AG10803 (cell line): ENCODE measurements around the gene GCA.

Experiments
- DNase-seq: peaks from one replicate; pipeline ENCODE4 v3.0.0; 2010; ENCODE audit warnings: low read depth
- H3K4me3 ChIP-seq: 2 replicates; pipeline ENCODE4 v1.5.1; 2011; ENCODE audit warnings: mild to moderate bottlenecking, low read length, control low read depth
- TF ChIP-seq, protein P1 (sequence below): conservative IDR thresholded peaks from 2 replicates; pipeline ENCODE4 v1.5.1; 2011; ENCODE audit warnings: mild to moderate bottlenecking, low read length, control low read depth, inconsistent platforms

The GCA gene

DNA sequence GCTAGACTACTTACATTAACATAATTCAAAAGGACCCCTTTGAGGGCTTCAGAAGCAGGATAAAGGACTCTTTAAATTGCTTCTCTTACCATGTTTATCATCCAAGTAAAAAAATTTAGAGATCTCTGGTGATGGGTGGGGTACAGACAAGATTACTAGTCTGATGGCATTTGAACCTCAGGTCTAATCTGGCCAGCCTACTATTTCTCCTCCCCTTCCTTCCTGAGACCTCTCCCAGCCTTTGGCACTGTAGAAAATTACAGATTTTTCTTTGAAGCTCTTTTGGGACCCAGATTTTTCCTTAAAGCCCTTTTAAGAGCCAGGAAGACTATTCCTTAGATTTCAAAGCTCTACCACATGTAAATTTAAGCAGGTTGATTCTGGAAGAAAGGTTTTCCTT is 28.9 kb downstream of the GCA start:
- DNase-seq: no peak
- H3K4me3 ChIP-seq: no peak overlapping the region
- TF ChIP-seq, protein P1, sequence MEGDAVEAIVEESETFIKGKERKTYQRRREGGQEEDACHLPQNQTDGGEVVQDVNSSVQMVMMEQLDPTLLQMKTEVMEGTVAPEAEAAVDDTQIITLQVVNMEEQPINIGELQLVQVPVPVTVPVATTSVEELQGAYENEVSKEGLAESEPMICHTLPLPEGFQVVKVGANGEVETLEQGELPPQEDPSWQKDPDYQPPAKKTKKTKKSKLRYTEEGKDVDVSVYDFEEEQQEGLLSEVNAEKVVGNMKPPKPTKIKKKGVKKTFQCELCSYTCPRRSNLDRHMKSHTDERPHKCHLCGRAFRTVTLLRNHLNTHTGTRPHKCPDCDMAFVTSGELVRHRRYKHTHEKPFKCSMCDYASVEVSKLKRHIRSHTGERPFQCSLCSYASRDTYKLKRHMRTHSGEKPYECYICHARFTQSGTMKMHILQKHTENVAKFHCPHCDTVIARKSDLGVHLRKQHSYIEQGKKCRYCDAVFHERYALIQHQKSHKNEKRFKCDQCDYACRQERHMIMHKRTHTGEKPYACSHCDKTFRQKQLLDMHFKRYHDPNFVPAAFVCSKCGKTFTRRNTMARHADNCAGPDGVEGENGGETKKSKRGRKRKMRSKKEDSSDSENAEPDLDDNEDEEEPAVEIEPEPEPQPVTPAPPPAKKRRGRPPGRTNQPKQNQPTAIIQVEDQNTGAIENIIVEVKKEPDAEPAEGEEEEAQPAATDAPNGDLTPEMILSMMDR: no peak

- no peak overlapping the region for H3K4me3 ChIP-seq
- TF ChIP-seq, protein P1: no peak
- DNase-seq: no peak
Observed at GRCh38 chr2:162379719-162380580, 36.0 kb downstream of the GCA start.

- H3K4me3 ChIP-seq: no peak overlapping the region
- no peak for DNase-seq
- TF ChIP-seq, protein P1: no peak
Observed at GRCh38 chr2:162381851-162382250, 37.9 kb downstream of the GCA start.

GRCh38 chr2:162382278-162382677 is 38.3 kb downstream of the GCA start:
- no peak overlapping the region for H3K4me3 ChIP-seq
- DNase-seq: no peak
- TF ChIP-seq, protein P1: no peak

- H3K4me3 ChIP-seq: no peak overlapping the region
- no peak for DNase-seq
- TF ChIP-seq, protein P1: no peak
Observed at GRCh38 chr2:162385536-162385935, 41.6 kb downstream of the GCA start.

DNA sequence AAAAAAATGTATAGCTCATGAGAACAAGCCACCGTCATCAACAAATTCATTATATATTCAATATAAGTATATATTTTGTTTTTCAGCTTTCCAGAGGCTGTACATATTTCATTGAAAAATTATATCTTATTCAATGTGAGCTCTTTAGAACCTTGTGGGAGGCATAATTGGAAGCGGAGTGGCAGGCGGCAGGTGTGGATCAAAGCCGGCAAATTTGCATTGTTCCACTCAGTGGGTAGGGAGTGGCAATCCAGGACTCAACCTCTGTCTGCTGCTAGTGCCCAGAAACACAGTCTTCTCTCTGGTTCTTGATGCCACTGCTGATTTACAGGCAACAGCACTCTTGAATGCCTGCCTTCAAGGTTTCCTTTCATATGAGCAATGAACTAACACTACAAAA is 46.9 kb downstream of the GCA start:
- no peak overlapping the region for H3K4me3 ChIP-seq
- DNase-seq: no peak
- TF ChIP-seq, protein P1: no peak

DNA sequence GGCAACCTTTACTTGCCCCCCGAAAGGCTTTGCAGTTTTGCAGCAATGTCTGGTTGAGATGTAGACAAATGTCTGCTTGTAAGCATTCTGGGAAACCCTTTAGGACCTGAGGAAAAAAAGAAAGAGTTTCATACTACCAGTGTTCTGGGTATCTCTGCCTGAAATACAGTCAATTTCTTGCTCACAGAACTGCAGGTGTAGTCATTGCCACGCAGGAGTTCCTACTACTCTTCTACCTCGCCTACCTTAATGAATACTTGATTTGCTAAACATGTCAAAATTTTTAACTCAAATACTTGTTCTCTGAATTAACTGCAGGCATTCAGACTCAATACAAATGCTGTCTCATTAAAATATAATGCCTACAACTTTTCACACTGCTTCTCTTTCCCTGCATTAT is 56.4 kb downstream of the GCA start:
- no peak overlapping the region for H3K4me3 ChIP-seq
- DNase-seq: no peak
- TF ChIP-seq, protein P1: no peak
